Upper lobe of left lung (tissue), 4 donors: ENCODE data around the gene KCNC1.

Source experiments
- EP300 ChIP-seq, 4 donors: sonication (generic); formaldehyde crosslinking; IDR thresholded peaks; one replicate each; pipeline ENCODE4 v1.5.1; 2017; ENCODE audit warnings: antibody characterized with exemption in 4 of 4, control low read depth in 2 of 4
- POLR2A ChIP-seq, 4 donors: fragments of 450-650 bp; IDR thresholded peaks; one replicate each; pipeline ENCODE4 v1.5.1; 2016 to 2017; ENCODE audit warnings: antibody characterized with exemption in 4 of 4, mild to moderate bottlenecking in 2 of 4
- POLR2AphosphoS5 ChIP-seq, 2 donors: sonication (generic); formaldehyde crosslinking; IDR thresholded peaks; one replicate each; pipeline ENCODE4 v1.5.1; 2017; ENCODE audit warnings: antibody characterized with exemption in 2 of 2
- TF ChIP-seq, protein P1 (sequence below), 6 experiments: fragments of 450-650 bp in 4 of 6; fragments of 200-600 bp in 2 of 6; sonication (generic) in 2 of 6; IDR thresholded peaks; one replicate each; pipeline ENCODE4 v1.5.1; 2016 to 2019; ENCODE audit warnings: antibody characterized with exemption in 6 of 6

DNA sequence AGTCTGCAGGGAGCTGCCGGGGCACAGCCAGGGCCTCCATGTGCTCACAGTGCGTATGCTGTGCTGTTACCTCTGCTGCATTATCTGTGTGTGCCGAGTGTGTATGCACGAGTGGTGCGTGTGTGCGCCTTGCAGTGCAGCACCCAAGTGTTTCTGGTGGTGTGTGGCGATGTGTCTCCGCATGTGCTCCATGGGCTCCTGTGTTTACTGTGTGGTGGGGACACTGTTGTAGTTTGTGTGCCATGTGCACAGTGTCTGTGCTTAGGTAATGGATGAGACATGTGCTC, 31.4 kb downstream of the KCNC1 start:
- TF ChIP-seq POLR2A (IDR thresholded peaks at IDR 0.05) = no peak
- TF ChIP-seq, protein P1, sequence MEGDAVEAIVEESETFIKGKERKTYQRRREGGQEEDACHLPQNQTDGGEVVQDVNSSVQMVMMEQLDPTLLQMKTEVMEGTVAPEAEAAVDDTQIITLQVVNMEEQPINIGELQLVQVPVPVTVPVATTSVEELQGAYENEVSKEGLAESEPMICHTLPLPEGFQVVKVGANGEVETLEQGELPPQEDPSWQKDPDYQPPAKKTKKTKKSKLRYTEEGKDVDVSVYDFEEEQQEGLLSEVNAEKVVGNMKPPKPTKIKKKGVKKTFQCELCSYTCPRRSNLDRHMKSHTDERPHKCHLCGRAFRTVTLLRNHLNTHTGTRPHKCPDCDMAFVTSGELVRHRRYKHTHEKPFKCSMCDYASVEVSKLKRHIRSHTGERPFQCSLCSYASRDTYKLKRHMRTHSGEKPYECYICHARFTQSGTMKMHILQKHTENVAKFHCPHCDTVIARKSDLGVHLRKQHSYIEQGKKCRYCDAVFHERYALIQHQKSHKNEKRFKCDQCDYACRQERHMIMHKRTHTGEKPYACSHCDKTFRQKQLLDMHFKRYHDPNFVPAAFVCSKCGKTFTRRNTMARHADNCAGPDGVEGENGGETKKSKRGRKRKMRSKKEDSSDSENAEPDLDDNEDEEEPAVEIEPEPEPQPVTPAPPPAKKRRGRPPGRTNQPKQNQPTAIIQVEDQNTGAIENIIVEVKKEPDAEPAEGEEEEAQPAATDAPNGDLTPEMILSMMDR (IDR thresholded peaks at IDR 0.05) = no peak
- no peak for TF ChIP-seq POLR2AphosphoS5 (IDR thresholded peaks at IDR 0.05)
- no peak for TF ChIP-seq EP300 (IDR thresholded peaks at IDR 0.05)
